ENCODE measurements around the gene PTPN4.

GRCh38 chr2:119853777-119854399 is 94.2 kb downstream of the PTPN4 start:
- TF ChIP-seq, protein P1, sequence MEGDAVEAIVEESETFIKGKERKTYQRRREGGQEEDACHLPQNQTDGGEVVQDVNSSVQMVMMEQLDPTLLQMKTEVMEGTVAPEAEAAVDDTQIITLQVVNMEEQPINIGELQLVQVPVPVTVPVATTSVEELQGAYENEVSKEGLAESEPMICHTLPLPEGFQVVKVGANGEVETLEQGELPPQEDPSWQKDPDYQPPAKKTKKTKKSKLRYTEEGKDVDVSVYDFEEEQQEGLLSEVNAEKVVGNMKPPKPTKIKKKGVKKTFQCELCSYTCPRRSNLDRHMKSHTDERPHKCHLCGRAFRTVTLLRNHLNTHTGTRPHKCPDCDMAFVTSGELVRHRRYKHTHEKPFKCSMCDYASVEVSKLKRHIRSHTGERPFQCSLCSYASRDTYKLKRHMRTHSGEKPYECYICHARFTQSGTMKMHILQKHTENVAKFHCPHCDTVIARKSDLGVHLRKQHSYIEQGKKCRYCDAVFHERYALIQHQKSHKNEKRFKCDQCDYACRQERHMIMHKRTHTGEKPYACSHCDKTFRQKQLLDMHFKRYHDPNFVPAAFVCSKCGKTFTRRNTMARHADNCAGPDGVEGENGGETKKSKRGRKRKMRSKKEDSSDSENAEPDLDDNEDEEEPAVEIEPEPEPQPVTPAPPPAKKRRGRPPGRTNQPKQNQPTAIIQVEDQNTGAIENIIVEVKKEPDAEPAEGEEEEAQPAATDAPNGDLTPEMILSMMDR (conservative IDR thresholded peaks at IDR 0.05), result no peak
- no peak for TF ChIP-seq EZH2 (IDR thresholded peaks at IDR 0.05; ENCODE audit: low read depth)

All from PC-9 (cell line).